HCT116 (cell line): ENCODE data around the gene ACSF2. TPM values are rescaled to one million over a fixed set of nuclear protein-coding genes. Genes with fewer than 3 reads are reported as not detected.

Experiments
- ATAC-seq: fragments of 200-7000 bp; cut with Tn5 transposase; 2 replicates; pipeline ENCODE4 v1.9.1; 2020; ENCODE audit warnings: mild to moderate bottlenecking, moderate library complexity
- BruUV-seq: library from RNA; stranded (reverse); fragments of 400-500 nt; replicated peaks from 2 replicates; lab custom pipeline; 2021; lab: Mats Ljungman, UMichigan
- CTCF ChIA-PET: fragments of 300-600 bp; sonication (Branson Sonifier 250); formaldehyde crosslinking; loops from one replicate; lab custom pipeline; 2021; ENCODE audit warnings: antibody characterized with exemption; lab: Charles Lee
- POLR2A ChIA-PET: fragments of 300-600, 350-600 bp; sonication (Branson Sonifier 250); formaldehyde crosslinking; loops from one replicate; lab custom pipeline; 2021; ENCODE audit warnings: antibody characterized with exemption; lab: Charles Lee
- RAD21 ChIA-PET, 2 experiments: fragments of 300-600 bp; sonication (Branson Sonifier 250); formaldehyde crosslinking; loops; one replicate each; lab custom pipeline; 2023; ENCODE audit warnings: low total read pairs in 2 of 2; ENCODE audit not compliant: uncharacterized antibody in 2 of 2, unreplicated experiment in 2 of 2, low non-redundant PET in 1 of 2; lab: Charles Lee
- DNase-seq: peaks from one replicate; pipeline ENCODE4 v3.0.0-alpha.2; 2010; ENCODE audit warnings: low read depth, low spot score
- H2AFZ ChIP-seq: fragments of 200-600 bp; shearing (Covaris generic), sonication (generic); 2 replicates; pipeline ENCODE4 v1.6.1; 2017; ENCODE audit warnings: low read depth, mixed run types, mixed read lengths, antibody characterized with exemption, low read length; ENCODE audit not compliant: poor library complexity, severe bottlenecking
- H3K27ac ChIP-seq: 2 replicates; pipeline ENCODE4 v1.5.1; 2012; ENCODE audit warnings: low read depth, low read length
- H3K27me3 ChIP-seq: fragments of 200-600 bp; sonication (generic); 2 replicates; pipeline ENCODE4 v1.6.1; 2016; ENCODE audit warnings: mixed run types, low read length, mixed read lengths; ENCODE audit not compliant: insufficient read depth
- H3K36me3 ChIP-seq, 2 experiments: fragments of 200-500 bp in 1 of 2; fragments of 200-600 bp in 1 of 2; sonication (Bioruptor generic) in 1 of 2; sonication (generic) in 1 of 2; 2 replicates each; pipeline versions ENCODE4 v1.5.1 to v1.6.1; 2014 to 2016; ENCODE audit warnings: low read length in 2 of 2, inconsistent platforms in 1 of 2, mixed read lengths in 1 of 2, mixed run types in 1 of 2; ENCODE audit not compliant: insufficient read depth in 2 of 2, control insufficient read depth in 1 of 2
- H3K4me1 ChIP-seq, 2 experiments: fragments of 200-600 bp in 1 of 2; sonication (generic) in 1 of 2; 2 replicates each; pipeline versions ENCODE4 v1.5.1 to v1.6.1; 2012 to 2017; ENCODE audit warnings: low read length in 2 of 2, inconsistent platforms in 1 of 2, mild to moderate bottlenecking in 1 of 2, mixed read lengths in 1 of 2, mixed run types in 1 of 2, moderate library complexity in 1 of 2; ENCODE audit not compliant: insufficient read depth in 2 of 2, control insufficient read depth in 1 of 2
- H3K4me2 ChIP-seq: fragments of 200-600 bp; sonication (generic); 2 replicates; pipeline ENCODE4 v1.6.1; 2017; ENCODE audit warnings: mixed run types, low read length, mixed read lengths
- H3K4me3 ChIP-seq, 2 experiments: fragments of 200-600 bp in 1 of 2; sonication (generic) in 1 of 2; replicated peaks in 1 of 2; 2 replicates each; pipeline ENCODE4 v1.5.1; 2011 to 2016; ENCODE audit warnings: low read length in 2 of 2, control low read depth in 1 of 2, low read depth in 1 of 2, mild to moderate bottlenecking in 1 of 2, mixed read lengths in 1 of 2, mixed run types in 1 of 2
- H3K79me2 ChIP-seq: fragments of 200-600 bp; sonication (generic); 2 replicates; pipeline ENCODE4 v1.6.1; 2017; ENCODE audit warnings: mild to moderate bottlenecking, mixed run types, low read length, moderate library complexity, mixed read lengths; ENCODE audit not compliant: insufficient read depth
- H3K9ac ChIP-seq: fragments of 200-600 bp; sonication (generic); 2 replicates; pipeline ENCODE4 v1.6.1; 2016; ENCODE audit warnings: low read length, mixed read lengths
- H3K9me2 ChIP-seq: fragments of 200-600 bp; sonication (generic), shearing (Covaris generic); 2 replicates; pipeline ENCODE4 v1.6.1; 2017; ENCODE audit warnings: mixed run types, mild to moderate bottlenecking, moderate library complexity; ENCODE audit not compliant: insufficient read depth
- H3K9me3 ChIP-seq, 2 experiments: fragments of 200-500 bp in 1 of 2; fragments of 200-600 bp in 1 of 2; sonication (Bioruptor generic) in 1 of 2; sonication (generic) in 1 of 2; 2 replicates each; pipeline ENCODE4 v1.6.1; 2014 to 2017; ENCODE audit warnings: low read length in 2 of 2, mixed read lengths in 2 of 2, inconsistent platforms in 1 of 2, low read depth in 1 of 2, mild to moderate bottlenecking in 1 of 2, mixed run types in 1 of 2, moderate library complexity in 1 of 2; ENCODE audit not compliant: control insufficient read depth in 1 of 2, insufficient read depth in 1 of 2
- H4K20me1 ChIP-seq: fragments of 200-600 bp; sonication (generic), shearing (Covaris generic); 2 replicates; pipeline ENCODE4 v1.6.1; 2017; ENCODE audit warnings: mixed run types, mild to moderate bottlenecking, moderate library complexity; ENCODE audit not compliant: insufficient read depth
- CEBPB ChIP-seq: IDR thresholded peaks from 2 replicates; pipeline ENCODE4 v1.6.1; 2012; ENCODE audit warnings: low read depth
- CTCF ChIP-seq, 3 experiments: fragments of 200-600 bp in 1 of 3; sonication (generic) in 1 of 3; IDR thresholded peaks in 2 of 3; conservative IDR thresholded peaks in 1 of 3; 2 replicates each; pipeline ENCODE4 v1.5.1; 2012 to 2017; ENCODE audit warnings: low read depth in 2 of 3, low read length in 2 of 3, antibody characterized with exemption in 1 of 3, borderline replicate concordance in 1 of 3, control low read depth in 1 of 3, mild to moderate bottlenecking in 1 of 3, mixed read lengths in 1 of 3, mixed run types in 1 of 3, moderate library complexity in 1 of 3; ENCODE audit not compliant: insufficient read depth in 1 of 3
- EGR1 ChIP-seq: IDR thresholded peaks from 2 replicates; pipeline ENCODE4 v1.6.1; 2012; ENCODE audit warnings: low read depth
- FOSL1 ChIP-seq: IDR thresholded peaks from 2 replicates; pipeline ENCODE4 v1.6.1; 2012; ENCODE audit warnings: low read depth
- POLR2A ChIP-seq: IDR thresholded peaks from 2 replicates; pipeline ENCODE4 v1.7.0; 2011; ENCODE audit warnings: borderline replicate concordance; ENCODE audit not compliant: insufficient read depth, insufficient read length; ENCODE audit errors: extremely low read depth
- POLR2AphosphoS5 ChIP-seq: IDR thresholded peaks from 2 replicates; pipeline ENCODE4 v1.6.1; 2011; ENCODE audit warnings: mild to moderate bottlenecking, low read depth, low read length, moderate library complexity
- RAD21 ChIP-seq: IDR thresholded peaks from 2 replicates; pipeline ENCODE4 v1.6.1; 2012; ENCODE audit warnings: low read depth, mild to moderate bottlenecking
- SIN3A ChIP-seq: IDR thresholded peaks from 2 replicates; pipeline ENCODE4 v1.6.1; 2012; ENCODE audit warnings: low read depth
- SP1 ChIP-seq: IDR thresholded peaks from 2 replicates; pipeline ENCODE4 v1.6.1; 2012; ENCODE audit warnings: low read depth
- SRF ChIP-seq: IDR thresholded peaks from 2 replicates; pipeline ENCODE4 v1.6.1; 2012; ENCODE audit warnings: low read depth
- TCF7L2 ChIP-seq: IDR thresholded peaks from 2 replicates; pipeline ENCODE4 v1.7.0; 2011; ENCODE audit warnings: borderline replicate concordance, inconsistent platforms; ENCODE audit not compliant: insufficient read depth, insufficient read length; ENCODE audit errors: extremely low read depth
- YY1 ChIP-seq: IDR thresholded peaks from 2 replicates; pipeline ENCODE4 v1.6.1; 2011; ENCODE audit warnings: low read length, low read depth, moderate library complexity, mild to moderate bottlenecking; ENCODE audit not compliant: insufficient replicate concordance; ENCODE audit errors: extremely low read depth
- ZNF274 ChIP-seq: fragments of 200-500 bp; sonication (Bioruptor generic); IDR thresholded peaks from 2 replicates; pipeline ENCODE4 v1.6.1; 2014; ENCODE audit warnings: mild to moderate bottlenecking, low read depth, low read length, inconsistent platforms
- intact Hi-C: fragments of 100-400 bp; cut with micrococcal nuclease; formaldehyde crosslinking; loops from 2 replicates; pipeline ENCODE4 v1.10.0; 2022
- total RNA-seq: library from RNA; stranded (reverse); gene quantifications from one replicate; pipeline ENCODE4 v1.2.1, GENCODE V29; 2021; ENCODE audit not compliant: unreplicated experiment
- TF ChIP-seq, protein P1 (sequence below): IDR thresholded peaks from 2 replicates; pipeline ENCODE4 v1.6.1; 2012
- TF ChIP-seq, protein P2 (sequence below): IDR thresholded peaks from 2 replicates; pipeline ENCODE4 v1.6.1; 2012
- TF ChIP-seq, protein P3 (sequence below): IDR thresholded peaks from 2 replicates; pipeline ENCODE4 v1.6.1; 2011; ENCODE audit warnings: mild to moderate bottlenecking, low read length, moderate library complexity; ENCODE audit not compliant: insufficient replicate concordance; ENCODE audit errors: extremely low read depth

The ACSF2 gene
- total RNA-seq, 1 experiment from 2014 or later: 52.4 TPM

GRCh38 chr17:50439008-50439407 lies 13.0 kb downstream of the ACSF2 start:
- Histone ChIP-seq H3K4me1 (peaks cover 13 to 15% of the 10 kb centered on the region in 2 experiments), H3K4me3 (no peak overlapping the region), H3K79me2 (no peaks in the 10 kb centered on the region), H4K20me1 (no peaks in the 10 kb centered on the region), H3K36me3 (no peaks in the 10 kb centered on the region), H2AFZ (no peak overlapping the region), H3K27me3 (no peaks in the 10 kb centered on the region), H3K9me2 (no peaks in the 10 kb centered on the region), H3K9ac (no peak overlapping the region), H3K4me2 (no peak overlapping the region), H3K9me3 (no peaks in the 10 kb centered on the region), H3K27ac (no peak overlapping the region)
- no peak for ATAC-seq
- ChIA-PET POLR2A (no interaction called here), CTCF (no interaction called here), RAD21 (no interaction called here)
- intact Hi-C loops: no loop called here
- no peak for DNase-seq
- BruUV-seq: no TSS peak
- no peak for TF ChIP-seq TCF7L2

GRCh38 chr17:50440172-50440837 lies 14.3 kb downstream of the ACSF2 start:
- no peaks in the 10 kb centered on the region for H3K9me2 ChIP-seq
- intact Hi-C loops: no loop called here
- H3K27me3 ChIP-seq: no peaks in the 10 kb centered on the region
- CTCF ChIA-PET: no interaction called here
- POLR2A ChIA-PET: no interaction called here
- H3K9ac ChIP-seq: no peak overlapping the region
- H2AFZ ChIP-seq: no peak overlapping the region
- no peak overlapping the region for H3K4me3 ChIP-seq
- H3K4me2 ChIP-seq: no peak overlapping the region
- H4K20me1 ChIP-seq: no peaks in the 10 kb centered on the region
- H3K4me1 ChIP-seq: peaks cover 13 to 15% of the 10 kb centered on the region in 2 experiments
- no peaks in the 10 kb centered on the region for H3K36me3 ChIP-seq
- no TSS peak for BruUV-seq
- RAD21 ChIA-PET: no interaction called here
- H3K79me2 ChIP-seq: no peaks in the 10 kb centered on the region
- no peaks in the 10 kb centered on the region for H3K9me3 ChIP-seq
- no peak overlapping the region for H3K27ac ChIP-seq
- no peak for DNase-seq
- no peak for ATAC-seq
- TF ChIP-seq CTCF (IDR thresholded peaks at IDR 0.05 in 2 of 3, conservative IDR thresholded peaks at IDR 0.05 in 1 of 3; ENCODE audit: borderline replicate concordance in 1 of 3, insufficient read depth in 1 of 3, low read depth in 2 of 3, low read length in 2 of 3) (no peak), RAD21 (no peak), POLR2A (no peak), TCF7L2 (no peak), SIN3A (no peak), CEBPB (no peak), SP1 (no peak), YY1 (no peak), FOSL1 (no peak), POLR2AphosphoS5 (no peak), EGR1 (no peak), ZNF274 (no peak), SRF (no peak)
- TF ChIP-seq, protein P1, sequence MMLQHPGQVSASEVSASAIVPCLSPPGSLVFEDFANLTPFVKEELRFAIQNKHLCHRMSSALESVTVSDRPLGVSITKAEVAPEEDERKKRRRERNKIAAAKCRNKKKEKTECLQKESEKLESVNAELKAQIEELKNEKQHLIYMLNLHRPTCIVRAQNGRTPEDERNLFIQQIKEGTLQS: no peak
- TF ChIP-seq, protein P2, sequence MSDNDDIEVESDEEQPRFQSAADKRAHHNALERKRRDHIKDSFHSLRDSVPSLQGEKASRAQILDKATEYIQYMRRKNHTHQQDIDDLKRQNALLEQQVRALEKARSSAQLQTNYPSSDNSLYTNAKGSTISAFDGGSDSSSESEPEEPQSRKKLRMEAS: no peak
- TF ChIP-seq, protein P3, sequence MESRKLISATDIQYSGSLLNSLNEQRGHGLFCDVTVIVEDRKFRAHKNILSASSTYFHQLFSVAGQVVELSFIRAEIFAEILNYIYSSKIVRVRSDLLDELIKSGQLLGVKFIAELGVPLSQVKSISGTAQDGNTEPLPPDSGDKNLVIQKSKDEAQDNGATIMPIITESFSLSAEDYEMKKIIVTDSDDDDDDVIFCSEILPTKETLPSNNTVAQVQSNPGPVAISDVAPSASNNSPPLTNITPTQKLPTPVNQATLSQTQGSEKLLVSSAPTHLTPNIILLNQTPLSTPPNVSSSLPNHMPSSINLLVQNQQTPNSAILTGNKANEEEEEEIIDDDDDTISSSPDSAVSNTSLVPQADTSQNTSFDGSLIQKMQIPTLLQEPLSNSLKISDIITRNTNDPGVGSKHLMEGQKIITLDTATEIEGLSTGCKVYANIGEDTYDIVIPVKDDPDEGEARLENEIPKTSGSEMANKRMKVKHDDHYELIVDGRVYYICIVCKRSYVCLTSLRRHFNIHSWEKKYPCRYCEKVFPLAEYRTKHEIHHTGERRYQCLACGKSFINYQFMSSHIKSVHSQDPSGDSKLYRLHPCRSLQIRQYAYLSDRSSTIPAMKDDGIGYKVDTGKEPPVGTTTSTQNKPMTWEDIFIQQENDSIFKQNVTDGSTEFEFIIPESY: no peak
